Upper lobe of right lung (tissue), 1 donor: Measurements from ENCODE around the gene C2CD2L. TPM values are rescaled to one million over a fixed set of nuclear protein-coding genes. Genes with fewer than 3 reads are reported as not detected.

Experiments used
- ATAC-seq: fragments of 200-7000 bp; cut with Tn5 transposase; one replicate; pipeline ENCODE4 v1.9.1; 2020; ENCODE audit warnings: mild to moderate bottlenecking, moderate library complexity
- DNase-seq: peaks from one replicate; pipeline ENCODE4 v3.0.0-alpha.2; 2020
- H3K27ac ChIP-seq: fragments of 200-600 bp; one replicate; pipeline ENCODE4 v1.8.0; 2022
- H3K27me3 ChIP-seq: fragments of 200-600 bp; one replicate; pipeline ENCODE4 v1.8.0; 2022; ENCODE audit warnings: mild to moderate bottlenecking
- H3K36me3 ChIP-seq: fragments of 200-600 bp; one replicate; pipeline ENCODE4 v1.8.0; 2022
- H3K4me1 ChIP-seq: fragments of 200-600 bp; one replicate; pipeline ENCODE4 v1.8.0; 2022
- H3K4me3 ChIP-seq: fragments of 200-600 bp; one replicate; pipeline ENCODE4 v1.8.0; 2022; ENCODE audit warnings: mild to moderate bottlenecking
- H3K9me3 ChIP-seq: fragments of 200-600 bp; one replicate; pipeline ENCODE4 v1.8.0; 2022
- intact Hi-C: fragments of 100-400 bp; cut with DNase I; formaldehyde crosslinking; loops from one replicate; pipeline ENCODE4 v1.11.0; 2022
- total RNA-seq: library from RNA; stranded (reverse); fragmentation: NEBNext Ultra II Directional; extraction: Animal tissue kit (Norgen Biotek cat#: 25700); gene quantifications from one replicate; pipeline ENCODE4 v1.2.1, GENCODE V29; 2021
- TF ChIP-seq, protein P1 (sequence below): fragments of 200-600 bp; IDR thresholded peaks from one replicate; pipeline ENCODE4 v1.8.0; 2022; ENCODE audit warnings: antibody characterized with exemption
- donor health status: DM: no; HTN: yes; CAD: no; lungs with severe emphysema.

Gene C2CD2L
- total RNA-seq, 1 donor from 2014 or later, result 20.3 TPM

DNA sequence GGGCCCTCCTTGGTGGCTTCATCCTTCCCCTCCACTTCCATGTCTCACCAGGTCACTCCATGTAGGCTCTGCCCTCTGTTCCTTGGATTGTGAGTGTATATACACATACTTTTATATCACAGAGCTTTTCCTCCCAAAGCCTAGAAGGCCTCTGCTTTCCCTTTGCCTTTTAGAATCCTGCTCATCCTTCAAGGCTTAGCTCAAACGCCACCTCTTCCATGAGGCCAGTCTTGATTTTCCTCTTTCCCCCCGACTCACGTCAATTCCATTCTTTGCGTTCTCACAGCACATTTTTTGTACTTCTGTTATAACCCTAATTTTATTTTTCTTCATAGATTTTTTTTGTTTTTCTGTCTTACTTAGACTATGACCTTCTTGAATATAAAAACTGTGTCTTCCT, 45.5 kb downstream of the C2CD2L start:
- DNase-seq, result no peak
- TF ChIP-seq, protein P1, sequence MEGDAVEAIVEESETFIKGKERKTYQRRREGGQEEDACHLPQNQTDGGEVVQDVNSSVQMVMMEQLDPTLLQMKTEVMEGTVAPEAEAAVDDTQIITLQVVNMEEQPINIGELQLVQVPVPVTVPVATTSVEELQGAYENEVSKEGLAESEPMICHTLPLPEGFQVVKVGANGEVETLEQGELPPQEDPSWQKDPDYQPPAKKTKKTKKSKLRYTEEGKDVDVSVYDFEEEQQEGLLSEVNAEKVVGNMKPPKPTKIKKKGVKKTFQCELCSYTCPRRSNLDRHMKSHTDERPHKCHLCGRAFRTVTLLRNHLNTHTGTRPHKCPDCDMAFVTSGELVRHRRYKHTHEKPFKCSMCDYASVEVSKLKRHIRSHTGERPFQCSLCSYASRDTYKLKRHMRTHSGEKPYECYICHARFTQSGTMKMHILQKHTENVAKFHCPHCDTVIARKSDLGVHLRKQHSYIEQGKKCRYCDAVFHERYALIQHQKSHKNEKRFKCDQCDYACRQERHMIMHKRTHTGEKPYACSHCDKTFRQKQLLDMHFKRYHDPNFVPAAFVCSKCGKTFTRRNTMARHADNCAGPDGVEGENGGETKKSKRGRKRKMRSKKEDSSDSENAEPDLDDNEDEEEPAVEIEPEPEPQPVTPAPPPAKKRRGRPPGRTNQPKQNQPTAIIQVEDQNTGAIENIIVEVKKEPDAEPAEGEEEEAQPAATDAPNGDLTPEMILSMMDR, result no peak
- Histone ChIP-seq H3K36me3 (no peaks in the 10 kb centered on the region), H3K9me3 (no peaks in the 10 kb centered on the region), H3K27ac (no peak overlapping the region), H3K27me3 (peaks cover 17% of the 10 kb centered on the region), H3K4me1 (peaks cover 12% of the 10 kb centered on the region), H3K4me3 (no peak overlapping the region)
- intact Hi-C loops, result no loop called here
- no peak for ATAC-seq

DNA sequence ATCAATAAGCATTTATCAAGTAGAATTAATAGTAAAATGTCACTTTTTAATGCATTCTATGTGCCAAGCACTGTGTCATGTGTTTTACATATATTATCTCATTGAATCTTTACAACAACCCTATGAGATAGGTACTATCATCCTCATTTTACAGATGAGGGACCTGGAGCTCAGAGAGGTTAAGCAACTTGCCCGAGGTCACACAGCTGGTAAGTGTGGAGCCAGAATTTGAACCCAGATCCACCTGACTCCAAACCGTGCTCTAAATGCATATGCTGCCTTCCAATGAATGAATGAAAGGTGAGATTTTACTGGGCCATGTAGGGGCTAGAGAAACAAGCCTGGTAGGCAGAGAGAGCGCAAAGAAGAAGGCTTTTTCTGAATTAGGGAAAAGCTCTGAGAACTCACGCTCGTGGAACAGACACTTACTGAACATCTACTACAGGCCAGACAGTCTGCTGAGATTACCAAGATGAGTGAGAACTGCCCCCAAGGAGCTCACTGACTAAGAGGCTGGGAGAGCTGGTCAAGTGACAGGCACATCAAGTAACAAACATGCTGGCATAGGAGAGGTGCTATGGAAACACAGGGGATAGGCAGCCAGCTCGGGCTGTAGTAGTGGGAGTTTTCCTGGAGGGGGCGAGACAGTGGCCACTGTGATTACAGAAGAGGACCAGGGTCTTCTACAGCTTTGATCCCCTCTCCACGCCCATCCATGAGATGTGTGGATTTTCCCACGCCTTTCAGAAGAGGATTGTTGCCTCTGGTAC, 46.1 kb downstream of the C2CD2L start:
- intact Hi-C loops, result no loop called here
- Histone ChIP-seq H3K36me3 (no peaks in the 10 kb centered on the region), H3K9me3 (no peaks in the 10 kb centered on the region), H3K27ac (no peak overlapping the region), H3K4me1 (peaks cover 12% of the 10 kb centered on the region), H3K4me3 (no peak overlapping the region), H3K27me3 (peaks cover 17% of the 10 kb centered on the region)
- no peak for ATAC-seq
- TF ChIP-seq, protein P1, result no peak
- no peak for DNase-seq

DNA sequence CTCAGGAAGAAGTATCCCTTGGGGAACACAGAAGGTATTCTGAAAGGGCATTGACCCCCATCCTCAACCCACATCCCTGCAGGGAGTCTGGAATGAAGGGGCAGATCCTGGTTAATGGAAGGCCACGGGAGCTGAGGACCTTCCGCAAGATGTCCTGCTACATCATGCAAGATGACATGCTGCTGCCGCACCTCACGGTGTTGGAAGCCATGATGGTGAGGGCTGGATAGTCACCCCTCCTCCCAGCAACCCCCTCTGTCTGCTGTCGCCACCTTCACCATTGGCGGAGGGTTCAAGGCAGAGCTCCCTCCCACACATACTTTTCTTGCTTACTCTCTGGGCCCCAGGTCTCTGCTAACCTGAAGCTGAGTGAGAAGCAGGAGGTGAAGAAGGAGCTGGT, 47.0 kb downstream of the C2CD2L start:
- DNase-seq (peak; percentile 40), ATAC-seq (no peak)
- TF ChIP-seq, protein P1, result no peak
- Histone ChIP-seq H3K4me3 (no peak overlapping the region), H3K9me3 (no peaks in the 10 kb centered on the region), H3K4me1 (peaks cover 7% of the 10 kb centered on the region), H3K27me3 (peaks cover 17% of the 10 kb centered on the region), H3K27ac (no peak overlapping the region), H3K36me3 (no peaks in the 10 kb centered on the region)
- intact Hi-C loops, result no loop called here

DNA sequence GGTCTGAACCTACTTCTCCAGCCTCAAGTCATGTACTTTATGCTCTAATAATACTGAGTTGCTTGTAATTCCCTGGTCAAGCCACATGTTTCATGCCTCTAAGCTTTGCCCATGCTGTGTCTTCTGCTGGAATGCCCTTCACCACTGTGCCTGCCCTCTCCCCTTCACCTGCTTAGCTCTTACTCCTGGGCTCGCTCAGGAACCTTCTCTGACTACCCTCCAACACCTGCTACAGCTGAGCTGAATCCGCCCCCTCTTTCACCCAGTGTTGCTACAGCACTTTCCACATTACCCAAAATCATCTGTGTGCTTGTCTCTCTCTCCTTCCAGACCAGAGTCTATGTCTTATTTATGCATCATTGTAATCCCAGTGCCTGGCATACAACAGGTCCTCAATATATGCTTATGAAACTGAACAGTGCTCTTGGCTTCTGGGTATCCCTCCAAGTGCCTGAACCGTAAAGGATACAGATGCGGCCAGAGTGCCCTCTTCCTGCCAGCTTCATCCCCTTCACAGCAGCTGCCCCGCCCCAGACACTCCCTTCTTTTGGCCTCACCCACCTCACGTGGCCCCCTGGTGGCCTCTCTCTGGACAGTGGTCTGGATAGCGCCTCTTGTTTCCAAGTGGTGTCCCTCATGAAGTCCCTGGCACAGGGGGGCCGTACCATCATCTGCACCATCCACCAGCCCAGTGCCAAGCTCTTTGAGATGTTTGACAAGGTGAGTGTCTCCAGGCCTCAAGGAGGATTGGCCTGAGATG, 48.8 kb downstream of the C2CD2L start:
- peak; percentile 42 for ATAC-seq
- TF ChIP-seq, protein P1, result peak; percentile 12

DNA sequence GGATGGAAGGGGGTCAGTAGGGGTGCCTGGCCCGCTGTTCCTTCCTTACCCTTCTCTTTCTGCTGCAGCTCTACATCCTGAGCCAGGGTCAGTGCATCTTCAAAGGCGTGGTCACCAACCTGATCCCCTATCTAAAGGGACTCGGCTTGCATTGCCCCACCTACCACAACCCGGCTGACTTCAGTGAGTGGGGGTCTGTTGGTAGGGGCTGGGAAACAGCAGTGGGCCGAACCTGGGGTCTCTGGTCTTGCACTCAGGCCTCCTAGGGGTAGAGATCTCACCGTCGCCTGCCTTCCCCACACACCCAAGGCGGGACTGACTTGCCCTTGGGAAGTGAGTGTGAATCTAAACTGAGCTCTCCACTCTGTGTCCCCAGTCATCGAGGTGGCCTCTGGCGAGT, 49.4 kb downstream of the C2CD2L start:
- Histone ChIP-seq H3K4me3 (no peak overlapping the region), H3K9me3 (no peaks in the 10 kb centered on the region), H3K27ac (no peak overlapping the region), H3K36me3 (no peaks in the 10 kb centered on the region), H3K27me3 (peaks cover 6% of the 10 kb centered on the region), H3K4me1 (no peaks in the 10 kb centered on the region)
- intact Hi-C loops, result no loop called here
- ATAC-seq (no peak), DNase-seq (no peak)
- TF ChIP-seq, protein P1, result no peak

More for the DNA sequence above, 48.8 kb downstream of the C2CD2L start:
- H3K4me3 ChIP-seq, result no peak overlapping the region
- no peaks in the 10 kb centered on the region for H3K36me3 ChIP-seq
- no peak for DNase-seq
- H3K27me3 ChIP-seq, result peaks cover 6% of the 10 kb centered on the region
- no peak overlapping the region for H3K27ac ChIP-seq
- no peaks in the 10 kb centered on the region for H3K4me1 ChIP-seq
- H3K9me3 ChIP-seq, result no peaks in the 10 kb centered on the region
- intact Hi-C loops, result no loop called here
